MV-4-11 (cell line): Measurements from ENCODE around the gene PLPPR2.
A peak's percentile ranks its signal among the peaks of the same experiment; 100 is the strongest.
"Not testable (repeated sequence)": the region's sequence is repeated elsewhere in the genome, so short reads cannot be mapped to it uniquely, and the experiment has no call there.

Experiments used
- DNase-seq: peaks from one replicate; lab custom pipeline; 2025; lab: John Stamatoyannopoulos, UW

Gene PLPPR2

GRCh38 chr19:11355160-11356073 is at the start of gene PLPPR2:
Gene PLPPR2 (plus strand): TSS chr19:11355432. CDS start chr19:11357674, 2,242 bp downstream.
- DNase-seq = peak; percentile 93

GRCh38 chr19:11306337-11306736 is 48.9 kb upstream of the PLPPR2 start:
- no peak for DNase-seq

- peak; percentile 85 for DNase-seq
Observed at GRCh38 chr19:11320278-11320995, 34.8 kb upstream of the PLPPR2 start.

- no peak for DNase-seq
Observed at GRCh38 chr19:11321191-11322126, 33.8 kb upstream of the PLPPR2 start.

GRCh38 chr19:11322269-11323024 is 32.8 kb upstream of the PLPPR2 start:
- peak; percentile 84 for DNase-seq

GRCh38 chr19:11323601-11324078 is 31.6 kb upstream of the PLPPR2 start:
- DNase-seq = no peak

- peak; percentile 100 for DNase-seq
Observed at GRCh38 chr19:11324079-11324661, 31.1 kb upstream of the PLPPR2 start.

- no peak for DNase-seq
Observed at GRCh38 chr19:11324748-11325389, 30.4 kb upstream of the PLPPR2 start.

GRCh38 chr19:11325544-11325943 is 29.7 kb upstream of the PLPPR2 start:
- DNase-seq = no peak

GRCh38 chr19:11330127-11330526 is 25.1 kb upstream of the PLPPR2 start:
- no peak for DNase-seq

- DNase-seq = no peak
Observed at GRCh38 chr19:11331502-11331901, 23.7 kb upstream of the PLPPR2 start.

- DNase-seq = no peak
Observed at GRCh38 chr19:11332822-11333221, 22.4 kb upstream of the PLPPR2 start.

- not testable (repeated sequence) for DNase-seq
Observed at GRCh38 chr19:11333838-11334237, 21.4 kb upstream of the PLPPR2 start.

- DNase-seq = no peak
Observed at GRCh38 chr19:11335449-11336146, 19.6 kb upstream of the PLPPR2 start.

- DNase-seq = peak; percentile 81
Observed at GRCh38 chr19:11337080-11337479, 18.2 kb upstream of the PLPPR2 start.

GRCh38 chr19:11338121-11338520 is 17.1 kb upstream of the PLPPR2 start:
- no peak for DNase-seq

- no peak for DNase-seq
Observed at GRCh38 chr19:11338569-11339253, 16.5 kb upstream of the PLPPR2 start.

- peak; percentile 95 for DNase-seq
Observed at GRCh38 chr19:11339254-11340098, 15.8 kb upstream of the PLPPR2 start, which contains the start of gene RAB3D. Gene RAB3D (minus strand): TSS chr19:11339657. CDS start chr19:11337399, 2,258 bp downstream.
